GM21717 (cell line): Measurements from ENCODE around the gene SCUBE2.

Experiments used
- ATAC-seq: cut with Tn5 transposase; IDR thresholded peaks from one replicate; pipeline ENCODE4 v1.9.1; 2021; ENCODE audit warnings: mild to moderate bottlenecking, moderate library complexity; ENCODE audit not compliant: unreplicated experiment

SCUBE2 gene

GRCh38 chr11:9049959-9050358, 41.4 kb downstream of the SCUBE2 start:
- no peak for ATAC-seq

DNA sequence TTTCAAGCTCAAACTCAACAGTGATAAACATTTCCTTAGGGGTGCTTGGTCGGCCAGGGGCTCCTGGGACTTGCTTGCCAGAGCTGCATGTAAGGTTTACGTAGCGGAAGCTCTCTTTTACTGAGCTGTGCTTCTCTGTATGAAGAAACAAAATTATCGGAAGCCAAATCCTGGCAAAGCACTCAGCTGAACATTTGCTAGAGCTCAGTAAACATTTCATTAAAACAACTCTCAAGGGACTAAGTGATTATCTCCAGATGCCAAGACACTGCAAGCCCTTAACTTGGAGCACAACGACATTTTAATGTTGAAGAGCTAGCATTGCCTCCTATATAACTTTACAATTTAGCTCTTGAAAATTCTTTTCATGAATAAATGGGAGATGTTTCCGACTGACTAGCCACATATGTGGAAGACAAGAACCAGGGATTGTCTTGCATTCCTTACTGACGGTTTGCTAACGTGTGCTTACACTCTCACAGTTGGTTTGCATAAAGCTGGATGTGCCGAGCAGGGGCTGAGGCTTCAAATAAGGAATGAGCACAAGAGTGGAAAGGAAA, 43.4 kb downstream of the SCUBE2 start:
- ATAC-seq, result no peak

DNA sequence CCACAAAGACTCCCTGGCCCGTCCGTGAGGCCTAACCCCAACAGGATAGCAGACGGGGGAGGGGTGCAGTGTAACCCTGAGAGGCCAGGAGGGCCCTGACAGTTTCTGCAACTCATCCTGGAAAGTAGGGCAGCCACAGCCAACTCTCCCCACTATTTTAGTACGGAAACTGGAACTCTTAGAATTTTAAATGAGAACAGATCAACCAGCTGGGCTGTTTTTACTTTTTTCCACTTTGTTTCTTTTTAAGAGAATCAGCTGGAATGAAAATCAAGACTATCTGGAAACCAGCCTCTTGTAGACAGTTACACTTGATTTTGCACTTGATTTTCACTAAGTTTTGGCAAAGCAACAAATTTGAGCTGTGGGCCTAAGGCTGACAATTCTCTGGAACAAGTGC, 44.9 kb downstream of the SCUBE2 start:
- no peak for ATAC-seq

DNA sequence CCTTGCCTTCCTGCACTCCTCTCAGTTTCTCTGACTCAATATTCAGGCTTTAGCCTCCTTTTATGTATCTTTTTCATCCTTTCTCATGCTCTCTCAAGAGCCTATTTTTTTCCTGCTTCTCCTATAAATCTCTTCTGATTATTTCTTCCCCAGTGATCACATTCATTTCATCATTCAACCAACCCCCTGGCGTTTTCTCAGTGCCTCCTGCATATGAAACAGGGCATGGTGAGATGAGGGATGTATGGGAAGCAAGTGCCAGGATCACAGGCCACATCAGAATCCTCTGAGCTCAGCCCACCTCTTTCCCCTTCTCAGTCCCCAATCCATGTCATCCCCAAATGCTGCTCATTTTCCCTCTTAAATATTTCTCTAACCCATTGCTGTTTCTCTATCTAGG, 48.9 kb downstream of the SCUBE2 start:
- ATAC-seq, result no peak

DNA sequence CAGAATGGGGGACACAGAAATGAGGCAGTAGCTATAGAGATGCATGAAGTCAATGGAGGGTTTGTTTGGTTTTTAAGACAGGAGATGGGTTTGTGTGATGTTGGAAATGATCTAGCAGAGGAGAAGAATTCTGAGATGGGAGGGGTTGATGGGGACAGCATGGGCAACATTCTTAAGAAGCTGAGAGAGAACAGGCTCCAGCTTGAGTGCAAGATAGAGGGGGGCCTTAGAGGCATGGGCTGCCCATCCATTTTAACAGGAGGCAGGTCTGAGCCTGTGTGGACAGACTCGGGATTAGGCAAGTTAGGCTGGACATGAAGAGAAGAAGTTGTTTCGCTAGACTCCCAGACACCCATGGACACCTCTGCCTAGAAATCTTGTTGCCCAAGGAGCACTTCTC, 49.7 kb downstream of the SCUBE2 start:
- no peak for ATAC-seq

DNA sequence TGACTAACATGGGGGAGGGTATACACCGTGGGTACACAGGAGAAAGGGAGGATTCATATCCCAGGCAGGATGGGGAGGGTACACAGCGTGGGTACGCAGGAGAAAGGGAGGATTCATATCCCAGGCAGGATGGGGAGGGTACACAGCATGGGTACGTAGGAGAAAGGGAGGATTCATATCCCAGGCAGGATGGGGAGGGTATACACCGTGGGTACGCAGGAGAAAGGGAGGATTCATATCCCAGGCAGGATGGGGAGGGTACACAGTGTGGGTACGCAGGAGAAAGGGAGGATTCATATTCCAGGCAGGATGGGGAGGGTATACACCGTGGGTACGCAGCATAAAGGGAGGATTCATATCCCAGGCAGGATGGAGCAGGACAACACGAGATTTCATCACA, 51.0 kb downstream of the SCUBE2 start:
- ATAC-seq, result no peak

DNA sequence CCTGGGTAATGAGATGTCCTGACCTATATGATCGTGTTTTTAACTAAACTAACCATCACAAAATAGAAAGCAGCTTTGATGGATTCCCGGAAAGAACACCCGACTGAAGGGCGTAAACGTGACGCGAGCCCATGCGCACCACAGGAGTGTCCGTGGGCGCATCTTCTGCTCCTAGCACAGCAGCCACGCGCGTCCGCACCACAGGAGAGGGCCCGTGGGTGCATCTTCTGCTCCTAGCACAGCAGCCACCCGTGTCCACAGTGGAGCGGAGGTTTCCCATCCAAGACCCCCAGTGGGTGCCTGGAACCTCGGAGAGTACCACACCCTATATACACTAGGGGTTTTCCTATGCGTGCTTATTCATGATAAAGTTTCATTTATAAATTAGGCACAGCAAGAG, 51.5 kb downstream of the SCUBE2 start:
- ATAC-seq, result no peak

DNA sequence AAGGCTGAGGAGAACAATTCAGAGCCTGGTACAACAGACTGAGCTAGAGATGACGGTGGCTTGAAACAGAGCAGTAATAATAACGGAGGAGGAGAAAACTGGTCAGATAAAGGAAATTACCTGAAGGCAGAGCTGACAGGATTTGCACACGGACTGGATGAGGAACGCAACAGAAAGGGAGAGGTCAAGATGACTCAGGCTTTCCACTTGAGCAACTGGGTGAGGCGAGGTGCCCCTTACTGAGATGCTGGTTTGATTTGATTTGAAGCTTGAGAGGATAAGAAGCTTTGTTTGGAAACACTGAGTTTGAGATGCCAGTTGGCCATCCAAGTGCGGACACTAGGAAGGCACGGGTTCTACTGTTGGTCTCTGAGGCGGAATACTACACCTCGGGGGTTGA, 52.2 kb downstream of the SCUBE2 start:
- no peak for ATAC-seq

DNA sequence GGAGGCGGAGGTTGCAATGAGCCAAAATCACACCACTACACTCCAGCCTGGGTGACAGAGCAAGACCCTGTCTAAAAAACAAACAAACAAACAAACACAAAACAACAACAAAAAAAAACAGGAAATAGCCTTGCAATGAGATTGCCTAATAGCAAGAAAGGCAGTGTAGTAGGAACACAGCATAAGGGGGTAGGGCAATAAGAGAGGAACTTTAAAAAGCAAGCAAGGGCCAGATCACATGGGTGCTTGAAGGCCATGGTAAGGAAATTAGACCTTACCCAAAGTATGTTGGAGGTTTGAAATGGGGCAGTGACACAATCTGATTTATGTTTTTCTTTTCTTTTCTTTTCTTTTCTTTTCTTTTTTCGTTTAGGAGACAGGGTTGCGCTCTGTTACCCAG, 52.9 kb downstream of the SCUBE2 start:
- ATAC-seq, result no peak

- no peak for ATAC-seq
Measured at GRCh38 chr11:9037963-9038362, 53.4 kb downstream of the SCUBE2 start.

- no peak for ATAC-seq
Measured at GRCh38 chr11:9037046-9037780, 54.2 kb downstream of the SCUBE2 start.

GRCh38 chr11:9030601-9031000, 60.8 kb downstream of the SCUBE2 start:
- ATAC-seq, result no peak

GRCh38 chr11:9029422-9029821, 62.0 kb downstream of the SCUBE2 start:
- no peak for ATAC-seq

- no peak for ATAC-seq
Measured at GRCh38 chr11:9028581-9028980, 62.8 kb downstream of the SCUBE2 start.

DNA sequence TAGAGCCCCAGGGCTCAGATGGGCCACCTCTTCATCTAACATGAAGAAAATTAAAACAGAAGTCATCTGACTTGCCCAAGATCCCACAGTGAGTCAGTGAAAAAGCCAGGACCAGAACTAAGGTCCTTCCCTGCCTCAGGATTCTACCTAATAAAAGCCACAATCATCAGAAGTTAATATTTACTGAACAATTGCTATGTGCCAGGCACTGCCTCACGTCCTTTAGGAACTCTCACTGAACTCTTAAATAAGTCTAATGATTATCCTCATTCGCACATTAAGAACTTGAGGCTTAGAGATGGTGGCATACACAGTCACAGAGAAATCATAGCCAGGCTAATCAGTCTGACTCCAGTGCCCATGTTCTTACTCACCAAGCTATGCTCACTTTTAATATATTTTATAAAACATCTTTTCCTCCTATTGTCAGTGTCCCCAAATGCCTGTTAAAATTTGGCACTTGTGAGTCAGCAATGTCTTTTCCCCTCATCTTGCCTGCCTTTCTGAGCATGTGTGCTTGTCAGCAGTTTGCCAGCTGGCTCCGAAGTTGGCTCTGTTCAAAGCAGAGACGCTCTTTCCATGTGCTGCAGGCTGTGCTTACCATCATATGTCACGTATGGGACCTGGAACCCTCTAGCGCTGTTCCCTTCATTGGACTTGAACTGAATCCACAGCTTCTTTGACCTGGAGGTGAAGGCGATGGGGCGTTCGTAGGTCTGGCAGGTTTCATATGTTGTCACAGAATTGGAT, 66.1 kb downstream of the SCUBE2 start:
- no peak for ATAC-seq

DNA sequence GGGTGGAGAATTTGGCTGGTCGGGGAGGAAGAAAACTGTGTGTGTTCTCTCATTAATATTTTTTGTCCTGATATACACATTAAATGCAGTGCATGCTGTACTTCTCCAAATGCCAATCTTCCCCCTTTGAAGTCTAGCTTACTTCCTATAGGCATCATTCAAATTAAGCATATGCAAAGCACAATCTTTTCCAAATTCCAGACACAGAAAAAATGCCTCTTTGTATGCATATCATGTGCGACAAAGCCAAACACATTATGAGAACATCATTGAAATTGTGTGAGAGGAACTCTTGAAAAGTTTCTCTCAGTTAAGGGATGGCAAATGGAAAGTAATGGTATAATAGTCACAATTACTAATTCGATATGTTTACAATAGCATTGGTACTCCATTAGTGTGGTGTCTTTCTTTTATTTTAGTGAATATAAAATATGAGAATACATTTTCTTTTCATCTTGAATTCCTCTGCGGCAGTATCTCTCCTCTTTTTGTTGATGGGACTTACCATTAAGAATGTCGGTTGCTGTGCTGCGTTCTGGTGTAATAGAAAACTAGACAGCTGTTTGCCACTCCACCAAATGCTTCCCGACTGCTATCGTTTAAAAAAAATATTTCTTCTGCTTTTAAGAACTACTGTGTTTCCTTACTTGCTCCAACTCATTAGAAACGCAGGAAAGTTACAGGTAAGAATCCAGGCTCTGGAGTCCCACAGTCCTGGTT, 68.3 kb downstream of the SCUBE2 start:
- ATAC-seq, result no peak

DNA sequence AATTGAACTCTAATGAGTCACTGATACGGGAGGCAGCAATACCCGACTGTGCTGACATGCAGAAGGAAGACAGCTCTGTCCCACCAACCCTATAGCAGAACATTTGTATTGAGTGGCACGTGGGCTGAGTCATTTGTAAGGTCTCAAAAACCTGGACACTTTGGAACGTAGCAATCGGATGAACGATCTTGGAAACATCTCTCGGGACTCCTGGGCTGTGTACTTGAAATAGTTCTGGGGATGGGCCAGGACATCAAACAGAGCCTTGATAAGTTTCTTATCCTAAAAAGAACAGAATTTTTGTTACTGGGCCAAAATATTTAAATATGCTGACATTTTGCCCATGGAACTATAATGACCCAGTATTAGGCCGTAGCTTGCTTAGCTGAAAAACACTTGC, 70.5 kb downstream of the SCUBE2 start:
- no peak for ATAC-seq

DNA sequence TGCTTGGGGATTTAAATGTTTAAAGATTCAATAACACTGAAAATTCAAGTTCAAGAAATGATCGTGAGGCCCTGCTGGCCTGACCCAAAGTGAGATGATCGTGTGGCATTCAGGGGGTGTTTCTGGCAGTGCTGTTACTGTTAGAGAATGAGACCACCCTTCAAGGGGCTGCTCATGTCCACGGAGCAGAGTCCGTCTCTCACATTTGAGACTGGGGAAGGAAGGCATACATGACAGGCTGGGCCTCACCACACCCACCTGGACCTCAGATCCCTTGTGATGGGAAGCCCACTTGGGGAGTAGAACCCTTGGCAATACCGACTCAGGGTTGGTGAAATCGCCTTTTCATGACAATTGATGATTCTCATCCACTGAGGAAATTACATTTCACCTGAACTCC, 71.5 kb downstream of the SCUBE2 start:
- ATAC-seq, result no peak

- ATAC-seq, result no peak
Measured at GRCh38 chr11:9017773-9018172, 73.6 kb downstream of the SCUBE2 start.

DNA sequence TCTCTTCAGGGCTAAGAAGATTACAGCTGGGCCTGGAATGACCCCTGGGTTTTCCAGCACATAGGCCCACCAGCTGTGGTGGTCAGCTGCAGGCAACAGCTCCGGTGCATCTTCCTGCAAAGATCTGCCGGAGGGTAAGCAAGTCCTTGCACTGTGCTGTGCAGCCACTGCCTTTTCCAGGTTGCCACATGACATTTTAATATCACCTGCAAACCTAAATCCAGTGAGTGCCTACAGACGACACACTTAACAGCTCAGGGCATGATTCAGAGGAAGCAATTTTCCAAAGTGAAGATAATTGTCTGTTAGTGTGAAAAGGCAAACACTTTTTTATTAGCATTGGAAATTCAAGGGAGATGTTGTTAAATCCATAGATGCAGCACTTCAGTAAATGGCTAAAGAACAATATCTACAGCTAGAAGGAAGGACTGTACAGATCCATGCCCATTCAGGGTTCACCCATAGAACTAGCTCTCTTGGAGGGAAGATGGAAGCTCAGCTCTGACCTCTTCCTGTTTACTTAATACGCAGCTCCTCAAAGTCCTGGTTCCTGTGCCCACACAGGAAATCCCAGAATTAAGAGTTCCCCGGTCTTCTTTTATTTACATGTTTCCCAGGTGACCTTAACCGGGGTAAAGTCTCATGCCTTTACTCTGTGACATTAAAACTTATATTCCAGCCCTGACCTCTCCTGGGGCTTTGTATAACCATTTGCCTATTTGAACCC, 74.3 kb downstream of the SCUBE2 start:
- no peak for ATAC-seq

DNA sequence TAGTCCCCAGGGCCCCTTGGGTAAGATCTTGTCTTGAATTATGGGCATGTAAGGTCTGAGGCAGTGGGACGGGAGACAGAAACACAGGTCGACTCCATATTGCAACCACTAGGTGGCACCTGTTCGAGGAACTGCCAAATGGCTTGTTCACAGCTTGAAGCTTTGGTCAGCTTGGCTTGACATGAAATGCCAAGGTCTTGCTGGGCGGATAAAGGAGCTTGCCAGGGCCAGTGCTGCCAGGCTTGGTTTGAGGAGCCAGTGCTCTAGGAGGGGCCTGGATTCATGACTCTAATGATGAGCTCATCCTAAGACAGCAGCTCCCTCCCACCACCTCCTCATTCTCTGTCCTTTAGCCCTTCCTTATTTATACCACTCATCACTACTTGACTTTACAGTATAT, 75.7 kb downstream of the SCUBE2 start:
- peak; percentile 64 for ATAC-seq
